ENCODE measurements around the gene MYO1E. TPM values are rescaled to one million over a fixed set of nuclear protein-coding genes. Genes with fewer than 3 reads are reported as not detected.
A peak's percentile ranks its signal among the peaks of the same experiment; 100 is the strongest.

The MYO1E gene
- total and polyA plus RNA-seq, 10 donors = 21.3 to 115 (median 65.6) TPM

DNA sequence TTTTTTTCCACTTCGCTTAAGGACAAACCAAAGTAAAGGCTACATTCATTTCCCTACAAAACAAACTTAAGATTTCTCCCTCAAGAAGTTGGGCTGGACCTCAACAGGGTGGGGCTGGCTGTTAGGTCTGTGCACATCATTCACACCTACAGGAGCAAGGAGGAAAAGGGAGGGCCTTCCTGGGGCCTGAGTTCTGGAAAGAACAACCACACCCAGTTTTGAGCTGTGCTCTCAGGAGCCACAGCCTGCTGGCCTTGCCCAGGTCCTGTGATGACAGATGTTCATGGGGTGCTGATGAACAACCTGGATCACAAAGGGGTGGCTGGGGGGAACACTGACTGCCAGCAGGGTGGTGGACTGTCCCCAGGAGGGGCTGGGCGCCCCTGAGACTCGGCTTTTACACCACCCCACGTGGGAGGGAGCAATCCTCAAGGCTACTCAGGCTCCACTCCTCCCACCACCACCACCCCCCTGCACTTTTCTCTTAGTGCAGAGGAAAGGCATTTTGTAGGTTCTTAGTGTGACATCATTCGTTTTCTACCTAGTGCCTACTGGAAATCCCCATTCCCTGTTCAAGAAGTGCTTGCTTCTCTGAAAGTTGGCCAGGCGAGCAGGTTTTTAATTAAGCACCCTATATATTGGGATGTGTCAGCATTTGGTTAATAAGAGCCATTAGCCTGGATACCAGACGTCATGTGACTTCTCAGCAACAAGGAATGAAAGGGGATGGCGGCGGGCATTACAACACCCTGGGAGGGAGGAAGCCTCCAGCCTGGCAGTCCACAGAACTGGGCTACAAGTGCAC lies 232.0 kb downstream of the MYO1E start:
- Histone ChIP-seq H3K36me3 (peaks cover 0 to 97% (median 27%) of the 10 kb centered on the region in 6 donors), H3K4me3 (no peak overlapping the region), H3K4me1 (no peaks in the 10 kb centered on the region), H3K27ac (no peak overlapping the region), H3K27me3 (replicated peaks in 1 of 7) (no peaks in the 10 kb centered on the region), H3K9me3 (no peaks in the 10 kb centered on the region)
- 72 to 87% (median 78%) methylated on average over 9 of the region's 9 CpGs for WGBS, 5 donors
- TF ChIP-seq POLR2A (IDR thresholded peaks at IDR 0.05) (no peak), POLR2AphosphoS5 (IDR thresholded peaks at IDR 0.05) (no peak)
- TF ChIP-seq, protein P1, sequence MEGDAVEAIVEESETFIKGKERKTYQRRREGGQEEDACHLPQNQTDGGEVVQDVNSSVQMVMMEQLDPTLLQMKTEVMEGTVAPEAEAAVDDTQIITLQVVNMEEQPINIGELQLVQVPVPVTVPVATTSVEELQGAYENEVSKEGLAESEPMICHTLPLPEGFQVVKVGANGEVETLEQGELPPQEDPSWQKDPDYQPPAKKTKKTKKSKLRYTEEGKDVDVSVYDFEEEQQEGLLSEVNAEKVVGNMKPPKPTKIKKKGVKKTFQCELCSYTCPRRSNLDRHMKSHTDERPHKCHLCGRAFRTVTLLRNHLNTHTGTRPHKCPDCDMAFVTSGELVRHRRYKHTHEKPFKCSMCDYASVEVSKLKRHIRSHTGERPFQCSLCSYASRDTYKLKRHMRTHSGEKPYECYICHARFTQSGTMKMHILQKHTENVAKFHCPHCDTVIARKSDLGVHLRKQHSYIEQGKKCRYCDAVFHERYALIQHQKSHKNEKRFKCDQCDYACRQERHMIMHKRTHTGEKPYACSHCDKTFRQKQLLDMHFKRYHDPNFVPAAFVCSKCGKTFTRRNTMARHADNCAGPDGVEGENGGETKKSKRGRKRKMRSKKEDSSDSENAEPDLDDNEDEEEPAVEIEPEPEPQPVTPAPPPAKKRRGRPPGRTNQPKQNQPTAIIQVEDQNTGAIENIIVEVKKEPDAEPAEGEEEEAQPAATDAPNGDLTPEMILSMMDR (IDR thresholded peaks at IDR 0.05 in 8 of 11, conservative IDR thresholded peaks at IDR 0.05 in 3 of 11) = no peak
- intact Hi-C loops (cut with DNase I; ENCODE audit: low total_unique reads) = loop anchor here (10.0 kb wide), 1 partner anchor 354 kb away; no protein-coding TSS in a partner anchor
- DNase-seq = no peak

DNA sequence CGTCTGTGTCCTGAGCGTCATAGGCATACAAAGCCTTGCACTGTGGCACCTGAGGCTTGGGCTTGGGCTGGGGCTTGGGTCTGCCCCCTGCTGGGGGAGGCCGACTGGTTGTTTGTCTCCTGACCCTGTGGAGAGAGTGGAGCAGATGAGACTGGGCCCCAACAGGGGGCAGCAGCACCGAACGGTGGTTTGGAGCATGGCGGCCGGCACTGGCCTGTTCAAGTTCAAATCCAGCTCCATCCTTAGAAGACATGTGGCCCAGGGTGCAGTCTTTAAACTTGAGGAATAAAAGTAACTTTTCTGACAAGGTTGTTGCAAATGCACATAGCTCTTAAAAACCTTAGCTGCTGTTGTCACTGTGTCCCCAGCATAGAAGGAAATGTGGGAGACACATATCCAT lies 234.4 kb downstream of the MYO1E start:
- H3K4me1 ChIP-seq = no peaks in the 10 kb centered on the region
- no peaks in the 10 kb centered on the region for H3K27me3 ChIP-seq (replicated peaks in 1 of 7)
- peaks cover 0 to 98% (median 35%) of the 10 kb centered on the region in 6 donors for H3K36me3 ChIP-seq
- no peak overlapping the region for H3K27ac ChIP-seq
- TF ChIP-seq POLR2A (IDR thresholded peaks at IDR 0.05) (no peak), POLR2AphosphoS5 (IDR thresholded peaks at IDR 0.05) (peak in 2 of 3 donors; percentile 27 to 37)
- TF ChIP-seq, protein P1 (IDR thresholded peaks at IDR 0.05 in 8 of 11, conservative IDR thresholded peaks at IDR 0.05 in 3 of 11) = peak in 10 of 11 experiments; percentile 39 to 74 (median 66)
- no peaks in the 10 kb centered on the region for H3K9me3 ChIP-seq
- DNase-seq = peak; percentile 87
- H3K4me3 ChIP-seq = no peak overlapping the region
- intact Hi-C loops (cut with DNase I; ENCODE audit: low total_unique reads) = loop anchor here (10.0 kb wide), 1 partner anchor 163 kb away; no protein-coding TSS in a partner anchor
- 57 to 71% (median 62%) methylated on average over 6 to 7 of the region's 7 CpGs for WGBS, 5 donors

DNA sequence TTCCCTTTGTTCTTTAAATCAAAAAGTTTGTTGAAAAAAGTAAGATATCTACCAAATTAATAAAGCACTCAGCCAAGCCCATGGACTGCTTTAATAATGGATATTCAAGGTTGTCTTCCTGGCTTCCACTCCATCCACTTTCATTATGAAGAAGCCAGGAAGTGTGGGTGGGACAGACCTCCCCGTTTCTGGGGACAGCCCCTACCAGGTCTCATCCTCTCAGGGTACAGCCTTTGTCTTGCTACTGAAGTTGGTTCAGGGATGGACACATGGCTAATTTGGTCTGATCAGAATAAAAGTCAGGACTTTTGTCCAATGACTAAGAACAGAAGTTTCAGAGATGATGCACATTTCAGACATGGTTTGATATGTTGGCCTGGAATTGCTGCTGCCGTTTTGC lies 235.1 kb downstream of the MYO1E start:
- no peak for DNase-seq
- no peaks in the 10 kb centered on the region for H3K9me3 ChIP-seq
- no peak overlapping the region for H3K27ac ChIP-seq
- H3K4me1 ChIP-seq = no peaks in the 10 kb centered on the region
- H3K4me3 ChIP-seq = no peak overlapping the region
- TF ChIP-seq, protein P1 (IDR thresholded peaks at IDR 0.05 in 8 of 11, conservative IDR thresholded peaks at IDR 0.05 in 3 of 11) = no peak
- TF ChIP-seq POLR2A (IDR thresholded peaks at IDR 0.05) = no peak
- TF ChIP-seq POLR2AphosphoS5 (IDR thresholded peaks at IDR 0.05) = no peak
- H3K27me3 ChIP-seq (replicated peaks in 1 of 7) = no peaks in the 10 kb centered on the region
- 29 to 62% (median 47%) methylated on average over 2 of the region's 2 CpGs for WGBS, 5 donors
- peaks cover 0 to 99% (median 34%) of the 10 kb centered on the region in 6 donors for H3K36me3 ChIP-seq
- intact Hi-C loops (cut with DNase I; ENCODE audit: low total_unique reads) = loop anchor here (10.0 kb wide), 1 partner anchor 163 kb away; no protein-coding TSS in a partner anchor

DNA sequence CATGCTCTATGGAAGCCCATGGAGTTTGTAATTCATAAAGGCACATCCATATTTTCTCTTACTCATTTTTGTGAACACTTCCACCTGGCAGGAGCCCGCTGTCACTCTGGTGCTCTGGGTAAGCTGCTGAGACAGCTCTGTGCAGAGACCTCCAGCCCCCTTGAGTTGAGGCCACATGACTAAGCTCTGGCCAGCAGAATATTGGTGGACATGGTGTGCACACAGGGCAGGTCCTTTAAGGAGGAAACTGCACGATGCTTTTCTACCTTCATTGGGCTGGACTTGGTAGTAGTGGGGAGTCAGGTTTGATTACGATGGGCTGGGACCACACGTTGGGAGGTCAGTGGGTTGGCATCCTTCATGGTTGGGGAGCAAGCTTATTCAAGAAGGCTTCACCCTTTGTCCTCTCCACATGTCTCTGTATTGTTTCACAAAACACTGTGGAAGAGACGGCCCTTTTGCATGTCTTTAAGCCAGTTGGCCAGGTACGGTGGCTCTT lies 238.7 kb downstream of the MYO1E start:
- peaks cover 0 to 9% (median 2%) of the 10 kb centered on the region in 8 donors for H3K9me3 ChIP-seq
- intact Hi-C loops (cut with DNase I; ENCODE audit: low total_unique reads) = loop anchor here (10.0 kb wide), 1 partner anchor 159 kb away; no protein-coding TSS in a partner anchor
- peaks cover 0 to 88% (median 32%) of the 10 kb centered on the region in 6 donors for H3K36me3 ChIP-seq
- 93 to 100% (median 97%) methylated on average over 6 of the region's 6 CpGs for WGBS, 5 donors
- no peak overlapping the region for H3K27ac ChIP-seq
- no peak for TF ChIP-seq POLR2A (IDR thresholded peaks at IDR 0.05)
- TF ChIP-seq, protein P1 (IDR thresholded peaks at IDR 0.05 in 8 of 11, conservative IDR thresholded peaks at IDR 0.05 in 3 of 11) = no peak
- TF ChIP-seq POLR2AphosphoS5 (IDR thresholded peaks at IDR 0.05) = no peak
- no peak for DNase-seq
- no peaks in the 10 kb centered on the region for H3K27me3 ChIP-seq (replicated peaks in 1 of 7)
- H3K4me1 ChIP-seq = no peaks in the 10 kb centered on the region
- no peak overlapping the region for H3K4me3 ChIP-seq

All from spleen (tissue), 11 donors.